ENCODE measurements around the gene SORCS2. TPM values are rescaled to one million over a fixed set of nuclear protein-coding genes. Genes with fewer than 3 reads are reported as not detected.

Gene SORCS2
- total and polyA plus RNA-seq, 2 of the 13 experiments (the other 11 are each of a cell fraction or from before 2014, with no cell fraction given) = 0.82 to 1.0 TPM

- intact Hi-C loops (cut with micrococcal nuclease; ENCODE audit: unreplicated experiment) = no loop called here
- ATAC-seq = no peak
- POLR2A ChIA-PET = no interaction called here
These were observed 543.6 kb downstream of the SORCS2 start for GRCh38 chr4:7735961-7736360.

More at GRCh38 chr4:7735961-7736360, 543.6 kb downstream of the SORCS2 start:
- Histone ChIP-seq H4K20me1 (ENCODE audit: insufficient read depth, low read length) (no peaks in the 10 kb centered on the region), H3K4me2 (ENCODE audit: low read depth, low read length) (no peak overlapping the region), H2AFZ (ENCODE audit: low read length) (no peak overlapping the region), H3K27ac (ENCODE audit: extremely low read length, insufficient read depth, low read length) (no peak overlapping the region), H3K36me3 (replicated peaks in 1 of 2; ENCODE audit: control insufficient read depth in 1 of 2, insufficient read depth in 2 of 2, low read length in 2 of 2) (no peaks in the 10 kb centered on the region), H3K4me3 (replicated peaks in 1 of 3; ENCODE audit: insufficient read depth in 1 of 3, low read depth in 2 of 3, low read length in 3 of 3) (no peak overlapping the region), H3K9ac (ENCODE audit: insufficient read depth, low read depth, low read length) (no peak overlapping the region), H3K27me3 (ENCODE audit: control insufficient read depth in 1 of 2, insufficient read depth in 2 of 2, low read length in 2 of 2) (no peaks in the 10 kb centered on the region), H3K9me3 (ENCODE audit: low read length) (no peaks in the 10 kb centered on the region), H3K4me1 (ENCODE audit: insufficient read depth, low read length) (no peaks in the 10 kb centered on the region), H3K79me2 (ENCODE audit: insufficient read depth, low read length) (no peaks in the 10 kb centered on the region)
- BruUV-seq (replicated peaks) = no TSS peak
- no peak for TF ChIP-seq ZFP82 (CRISPR knock-in tag; IDR thresholded peaks at IDR 0.05; ENCODE audit: borderline replicate concordance)
- TF ChIP-seq ZNF501 (CRISPR knock-in tag; IDR thresholded peaks at IDR 0.05) = no peak
- no peak for TF ChIP-seq ZBTB26 (CRISPR knock-in tag; IDR thresholded peaks at IDR 0.05; ENCODE audit: borderline replicate concordance)
- no peak for TF ChIP-seq ZBTB42 (CRISPR knock-in tag; IDR thresholded peaks at IDR 0.05)
- TF ChIP-seq ARID2 (CRISPR knock-in tag; IDR thresholded peaks at IDR 0.05; ENCODE audit: borderline replicate concordance) = no peak
- no peak for TF ChIP-seq PPARG (CRISPR knock-in tag; conservative IDR thresholded peaks at IDR 0.05)
- TF ChIP-seq AKNA (CRISPR knock-in tag; IDR thresholded peaks at IDR 0.05; ENCODE audit: borderline replicate concordance) = no peak
- no peak for TF ChIP-seq CHD4 (IDR thresholded peaks at IDR 0.05; ENCODE audit: borderline replicate concordance, low read length)
- no peak for TF ChIP-seq ZNF333 (CRISPR knock-in tag; IDR thresholded peaks at IDR 0.05; ENCODE audit: borderline replicate concordance)
- TF ChIP-seq TBX3 (IDR thresholded peaks at IDR 0.05; ENCODE audit: borderline replicate concordance) = no peak
- TF ChIP-seq ZNF670 (CRISPR knock-in tag; IDR thresholded peaks at IDR 0.05; ENCODE audit: borderline replicate concordance) = no peak
- TF ChIP-seq ISX (CRISPR knock-in tag; conservative IDR thresholded peaks at IDR 0.05) = no peak
- TF ChIP-seq ZMYM4 (CRISPR knock-in tag; IDR thresholded peaks at IDR 0.05) = no peak
- TF ChIP-seq MXD1 (CRISPR knock-in tag; IDR thresholded peaks at IDR 0.05) = no peak
- no peak for TF ChIP-seq ZNF136 (CRISPR knock-in tag; IDR thresholded peaks at IDR 0.05; ENCODE audit: low read depth)
- TF ChIP-seq TFE3 (CRISPR knock-in tag; IDR thresholded peaks at IDR 0.05) = no peak
- TF ChIP-seq ZNF546 (CRISPR knock-in tag; conservative IDR thresholded peaks at IDR 0.05) = no peak
- no peak for TF ChIP-seq MYC (CRISPR knock-in tag; IDR thresholded peaks at IDR 0.05; ENCODE audit: borderline replicate concordance)
- no peak for TF ChIP-seq RARG (CRISPR knock-in tag; IDR thresholded peaks at IDR 0.05; ENCODE audit: low read depth)
- in situ Hi-C loops (cut with HindIII; ENCODE audit: extremely low pct_ligation_motif_present, low pct_unique_long_range_greater_than_20kb) = no loop called here
- DNase-seq (ENCODE audit: low spot score) (no peak), FAIRE-seq (no peak)
- no CpG with 5 or more reads among the region's 8 CpGs for WGBS (ENCODE audit: low lambda C conversion rate)
- CTCF ChIA-PET (ENCODE audit: low intra/inter-chr PET ratio, low total read pairs) = no interaction called here
